Muscle of back (tissue), 13 donors: ENCODE results near the gene RAB3D. TPM values are rescaled to one million over a fixed set of nuclear protein-coding genes. Genes with fewer than 3 reads are reported as not detected.
"Not testable (repeated sequence)": the region's sequence is repeated elsewhere in the genome, so short reads cannot be mapped to it uniquely, and the experiment has no call there.

ENCODE experiments used
- DNase-seq, 3 donors: peaks; one replicate each; pipeline versions ENCODE4 v3.0.0 to v3.0.0-alpha.2; 2013
- long read RNA-seq, 9 donors: transcript quantifications; one replicate each; lab custom pipeline, GENCODE V29; 2026
- polyA plus RNA-seq, 10 donors: library from polyadenylated mRNA; unstranded; fragments of 120-200 nt; gene quantifications; one replicate each; pipeline ENCODE4 v1.2.1, GENCODE V29; 2013; ENCODE audit not compliant: insufficient read length in 10 of 10

Gene RAB3D, protein sequence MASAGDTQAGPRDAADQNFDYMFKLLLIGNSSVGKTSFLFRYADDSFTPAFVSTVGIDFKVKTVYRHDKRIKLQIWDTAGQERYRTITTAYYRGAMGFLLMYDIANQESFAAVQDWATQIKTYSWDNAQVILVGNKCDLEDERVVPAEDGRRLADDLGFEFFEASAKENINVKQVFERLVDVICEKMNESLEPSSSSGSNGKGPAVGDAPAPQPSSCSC
- 10 to 100 TPM in 2 of 10 donors, 1 to 10 TPM in 8; 5.2 to 12.5 (median 6.2) TPM for polyA plus RNA-seq
- long read RNA-seq, donor 1, full-length matches to known transcripts: 3 of 3 reads
- long read RNA-seq, donor 1, partial matches to known transcripts: 0 of 3 reads
- long read RNA-seq, donor 1, other reads (novel, unspliced or antisense): 0 of 3 reads
- long read RNA-seq, donor 2: 0 reads
- long read RNA-seq, donor 3: 0 reads
- long read RNA-seq, donor 4: 0 reads
- long read RNA-seq, donor 5, full-length matches to known transcripts: 3 of 8 reads
- long read RNA-seq, donor 5, partial matches to known transcripts: 5 of 8 reads
- long read RNA-seq, donor 5, other reads (novel, unspliced or antisense): 0 of 8 reads
- long read RNA-seq, donor 6, full-length matches to known transcripts: 3 of 3 reads
- long read RNA-seq, donor 6, partial matches to known transcripts: 0 of 3 reads
- long read RNA-seq, donor 6, other reads (novel, unspliced or antisense): 0 of 3 reads
- long read RNA-seq, donor 7, full-length matches to known transcripts: 1 of 1 reads
- long read RNA-seq, donor 7, partial matches to known transcripts: 0 of 1 reads
- long read RNA-seq, donor 7, other reads (novel, unspliced or antisense): 0 of 1 reads
- long read RNA-seq, donor 8, full-length matches to known transcripts: 1 of 1 reads
- long read RNA-seq, donor 8, partial matches to known transcripts: 0 of 1 reads
- long read RNA-seq, donor 8, other reads (novel, unspliced or antisense): 0 of 1 reads
- long read RNA-seq, donor 9: 0 reads

DNA sequence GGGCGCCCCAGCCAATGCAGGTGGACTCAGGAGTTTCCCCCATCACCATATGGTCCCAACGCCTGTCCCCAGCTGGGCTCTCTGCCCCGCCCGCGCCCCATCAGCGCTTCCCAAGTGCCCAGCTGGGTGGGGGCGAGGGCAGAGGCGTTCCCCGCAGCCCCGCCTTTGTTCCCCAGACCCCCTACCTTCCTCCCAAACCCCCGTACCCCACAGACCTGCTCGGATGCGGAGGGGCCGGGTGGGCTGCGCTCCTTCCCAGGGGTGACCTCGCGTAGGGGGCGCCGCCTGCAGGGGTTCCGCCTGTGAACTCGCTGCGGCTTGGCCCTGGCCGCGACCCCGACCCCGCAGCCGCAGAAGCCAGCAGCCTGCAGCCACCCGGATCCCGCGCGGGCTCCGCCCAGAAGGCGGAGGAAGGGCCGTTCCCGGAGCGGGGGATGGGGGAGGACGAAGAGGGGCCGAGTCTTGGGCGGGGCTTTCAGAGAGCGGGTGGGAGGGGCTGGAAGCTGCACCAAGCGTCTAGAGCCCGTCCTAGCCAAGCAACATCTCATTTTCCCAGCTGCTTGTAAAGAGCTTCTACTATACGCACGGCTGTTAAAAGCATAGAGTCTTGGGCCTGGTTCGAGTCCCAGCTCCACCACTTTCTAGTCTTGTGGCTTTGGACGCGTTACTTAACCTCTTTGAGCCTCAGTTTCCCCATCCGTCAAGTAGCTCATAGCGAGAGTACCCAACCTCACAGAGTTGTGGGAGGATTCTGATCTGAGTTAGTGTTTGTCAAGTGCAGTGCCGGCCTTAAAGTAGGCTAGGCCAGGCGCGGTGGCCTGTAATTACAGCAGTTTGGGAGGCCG, at the start of gene RAB3D:
RAB3D (minus strand) TSS at position 404 of the 845 bp plus-strand sequence. CDS start 2,258 bp downstream, outside the sequence.
- peak; percentile 88 to 97 (median 95) for DNase-seq

DNA sequence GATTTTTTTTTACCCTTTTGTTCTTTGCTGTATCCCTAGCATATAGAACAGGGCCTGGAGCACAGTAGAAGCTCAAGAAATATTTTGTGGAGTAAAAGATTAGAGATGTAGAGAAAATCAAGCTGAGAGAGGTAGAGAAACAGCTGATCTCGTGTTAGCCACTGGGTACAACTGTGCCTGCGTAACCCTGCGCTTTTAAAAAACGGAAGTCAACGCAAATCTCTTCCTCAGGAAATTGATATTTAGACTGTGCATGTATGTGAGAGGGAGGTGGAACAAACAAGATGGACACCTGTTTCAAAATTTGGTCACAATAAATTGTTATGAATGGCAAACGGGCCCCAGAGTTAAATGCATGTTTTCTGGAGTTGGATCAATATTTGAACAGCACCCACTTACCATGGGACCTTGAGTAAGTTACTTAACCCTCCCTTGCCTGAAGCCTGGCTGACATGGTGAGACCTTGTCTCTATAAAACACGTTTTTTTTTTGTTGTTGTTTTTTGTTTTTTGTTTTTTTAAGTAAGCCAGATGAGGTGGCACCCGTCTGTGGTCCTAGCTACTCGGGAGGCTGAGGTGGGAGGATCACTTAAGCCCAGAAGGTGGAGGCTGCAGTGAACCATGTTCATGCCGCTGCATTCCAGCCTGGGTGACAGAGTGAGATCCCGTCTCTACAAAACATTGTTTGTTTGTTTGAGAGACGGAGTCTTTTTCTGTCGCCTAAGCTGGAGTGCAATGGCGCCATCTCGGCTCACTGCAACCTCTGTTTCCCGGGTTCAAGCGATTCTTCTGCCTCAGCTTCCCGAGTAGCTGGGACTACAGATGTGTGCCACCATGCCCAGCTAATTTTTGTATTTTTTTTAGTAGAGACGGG, 47.9 kb upstream of the RAB3D start:
- DNase-seq: no peak

DNA sequence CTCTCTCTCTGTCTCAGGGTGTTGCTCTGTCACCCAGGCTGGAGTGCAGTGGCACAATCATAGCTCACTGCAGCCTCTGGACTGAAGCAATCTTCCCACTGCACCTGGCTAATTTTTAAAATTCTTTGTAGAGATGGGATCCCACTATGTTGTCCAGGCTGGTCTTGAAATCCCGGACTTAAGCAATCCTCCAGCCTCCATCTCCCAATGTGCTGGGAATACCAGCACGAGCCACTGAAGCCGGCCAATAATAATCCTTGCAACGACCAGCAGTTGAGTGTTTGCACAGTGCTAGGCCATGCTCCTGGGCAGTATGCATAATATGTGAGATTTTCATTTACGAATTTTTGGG, 45.3 kb upstream of the RAB3D start:
- DNase-seq: no peak

DNA sequence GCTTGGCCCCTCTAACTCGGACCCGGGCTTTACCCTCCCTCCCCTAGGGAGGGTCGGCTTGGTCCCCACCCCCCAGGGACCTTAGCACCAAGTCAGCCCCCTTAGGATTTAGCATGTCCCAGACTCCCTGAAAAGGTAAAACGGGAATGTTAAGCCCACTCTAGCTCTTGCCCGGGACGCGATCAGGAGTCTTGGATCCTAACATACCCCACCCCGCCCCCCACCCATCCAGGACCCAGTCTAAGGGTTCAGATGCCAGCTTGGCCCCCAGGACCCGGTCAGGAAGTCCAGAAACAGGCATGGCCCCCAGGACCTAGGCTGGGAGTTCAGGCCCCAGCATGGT, 44.2 kb upstream of the RAB3D start:
- no peak for DNase-seq

DNA sequence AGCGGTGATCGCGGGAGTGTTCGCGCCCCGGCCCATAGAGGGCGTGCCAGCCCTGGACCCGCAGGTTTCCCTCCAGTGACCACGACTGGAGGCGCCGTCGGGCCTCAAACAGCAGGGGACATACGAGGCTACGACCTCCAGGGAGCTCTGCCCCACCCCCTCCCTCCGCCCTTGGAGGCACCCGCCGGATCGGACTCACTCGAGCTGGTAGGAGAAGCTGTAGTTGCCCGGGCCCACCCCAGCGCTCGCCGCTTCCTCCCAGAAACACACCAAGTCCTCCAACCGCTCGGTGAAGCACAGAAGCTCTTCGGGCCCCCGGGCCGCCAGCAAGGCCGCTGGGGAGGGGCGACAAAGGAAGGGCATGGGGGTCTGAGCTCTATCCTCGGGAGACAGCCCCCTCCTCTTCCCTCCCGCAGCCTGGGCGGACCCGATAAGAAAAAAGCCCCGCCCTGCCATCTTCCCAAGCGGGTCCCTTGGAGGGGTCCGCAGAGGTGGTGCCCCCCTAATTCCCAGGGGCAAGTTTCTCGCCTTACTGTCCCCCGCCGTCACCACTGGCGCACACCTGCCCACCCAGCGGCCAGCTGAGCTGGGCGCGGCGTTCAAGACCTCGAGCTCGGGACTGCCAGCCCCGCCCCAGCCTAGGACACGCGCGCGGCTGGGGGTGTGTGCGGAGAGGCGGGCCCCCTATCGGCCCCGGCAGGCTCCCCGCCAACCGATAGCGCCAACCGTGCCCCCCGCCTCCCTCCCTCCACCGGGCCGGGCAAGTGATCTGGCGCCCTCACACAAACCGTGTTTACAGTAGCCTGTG, 43.6 kb upstream of the RAB3D start:
- DNase-seq: peak in 1 of 3 donors; percentile 50

DNA sequence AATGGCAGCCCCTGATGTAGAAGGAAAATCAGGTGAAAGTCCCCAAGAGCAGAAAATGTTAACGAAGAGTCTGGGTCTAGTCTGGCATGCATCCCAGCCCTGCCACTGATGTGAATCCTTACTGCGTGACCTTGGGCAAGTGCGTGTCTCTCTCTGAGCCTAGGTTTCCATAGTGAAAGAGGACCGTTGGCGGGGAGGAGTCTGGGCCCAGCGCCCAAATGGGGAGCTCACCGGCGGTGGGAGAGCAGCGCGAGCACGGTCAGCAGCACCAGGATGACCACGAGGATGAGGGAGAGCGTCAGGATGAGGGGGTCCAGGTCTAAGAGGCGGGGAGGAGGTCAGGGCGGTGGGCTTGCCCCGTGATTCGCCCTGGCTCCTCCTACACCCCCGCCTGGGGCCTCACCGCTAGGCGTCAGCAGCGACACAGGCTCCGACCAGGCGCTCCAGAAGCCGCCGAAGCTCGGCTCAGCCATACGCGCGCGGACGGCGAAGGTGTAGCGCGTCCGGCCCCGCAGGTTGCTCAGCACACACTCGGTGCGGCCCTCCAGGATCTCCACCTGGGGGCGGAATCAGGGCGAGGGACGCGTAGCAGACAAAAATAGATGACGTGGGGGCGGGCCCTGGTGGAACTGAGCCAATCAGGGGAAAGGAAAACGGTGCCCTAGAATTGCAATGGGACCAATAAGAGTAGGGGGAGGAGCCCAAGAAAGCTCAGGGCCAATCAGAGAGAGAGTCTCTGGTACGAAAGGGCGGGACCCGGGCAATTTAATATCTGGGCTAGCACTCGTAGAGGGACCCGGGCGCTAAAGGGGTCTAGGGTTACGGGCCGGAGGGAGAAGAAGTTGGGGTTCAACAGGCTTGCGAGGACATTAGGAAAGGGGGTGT, 41.4 kb upstream of the RAB3D start:
- peak; percentile 96 to 98 (median 97) for DNase-seq

DNA sequence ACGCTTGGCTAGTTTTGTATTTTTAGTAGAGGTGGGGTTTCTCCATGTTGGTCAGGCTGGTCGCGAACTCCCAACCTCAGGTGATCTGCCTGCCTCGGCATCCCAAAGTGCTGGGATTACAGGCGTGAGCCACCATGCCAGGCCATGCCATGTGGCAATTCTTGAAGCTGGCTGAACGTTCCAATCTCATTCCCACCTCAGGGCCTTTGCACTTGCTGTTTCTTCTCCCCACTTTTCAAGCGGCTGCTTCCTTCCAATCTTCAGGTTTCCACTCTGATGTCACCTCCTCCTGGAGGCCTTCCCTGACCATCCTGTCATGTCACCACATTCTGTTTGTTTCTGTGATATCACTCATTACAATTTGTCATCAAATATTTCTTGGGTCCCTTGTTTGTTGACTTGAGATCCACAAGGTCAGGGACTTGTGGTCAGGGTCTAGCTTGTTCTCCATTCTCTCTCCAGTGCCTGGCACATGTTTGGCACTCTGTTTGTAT, 40.4 kb upstream of the RAB3D start:
- DNase-seq: no peak

DNA sequence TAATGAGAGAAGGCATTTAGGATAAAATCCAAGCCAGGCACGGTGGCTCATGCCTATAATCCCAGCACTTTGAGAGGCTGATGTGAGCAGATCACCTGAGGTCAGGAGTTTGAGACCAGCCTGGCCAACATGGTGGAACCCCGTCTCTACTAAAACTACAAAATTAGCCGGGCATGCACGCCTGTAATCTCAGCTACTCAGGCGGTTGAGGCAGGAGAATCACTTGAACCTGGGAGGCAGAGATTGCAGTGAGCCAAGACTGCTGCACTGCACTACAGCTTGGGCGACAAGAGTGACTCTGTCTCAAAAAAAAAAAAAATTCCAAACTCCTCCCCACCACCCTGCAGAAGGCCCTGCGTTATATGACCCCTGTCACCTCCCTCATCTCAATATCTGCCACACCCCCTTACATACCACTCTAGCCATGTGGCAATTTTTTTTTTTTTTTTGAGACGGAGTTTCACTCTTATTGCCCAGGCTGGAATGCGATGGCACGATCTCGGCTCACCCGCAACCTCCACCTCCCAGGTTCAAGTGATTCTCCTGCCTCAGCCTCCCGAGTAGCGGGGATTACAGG, 39.9 kb upstream of the RAB3D start:
- not testable (repeated sequence) for DNase-seq

DNA sequence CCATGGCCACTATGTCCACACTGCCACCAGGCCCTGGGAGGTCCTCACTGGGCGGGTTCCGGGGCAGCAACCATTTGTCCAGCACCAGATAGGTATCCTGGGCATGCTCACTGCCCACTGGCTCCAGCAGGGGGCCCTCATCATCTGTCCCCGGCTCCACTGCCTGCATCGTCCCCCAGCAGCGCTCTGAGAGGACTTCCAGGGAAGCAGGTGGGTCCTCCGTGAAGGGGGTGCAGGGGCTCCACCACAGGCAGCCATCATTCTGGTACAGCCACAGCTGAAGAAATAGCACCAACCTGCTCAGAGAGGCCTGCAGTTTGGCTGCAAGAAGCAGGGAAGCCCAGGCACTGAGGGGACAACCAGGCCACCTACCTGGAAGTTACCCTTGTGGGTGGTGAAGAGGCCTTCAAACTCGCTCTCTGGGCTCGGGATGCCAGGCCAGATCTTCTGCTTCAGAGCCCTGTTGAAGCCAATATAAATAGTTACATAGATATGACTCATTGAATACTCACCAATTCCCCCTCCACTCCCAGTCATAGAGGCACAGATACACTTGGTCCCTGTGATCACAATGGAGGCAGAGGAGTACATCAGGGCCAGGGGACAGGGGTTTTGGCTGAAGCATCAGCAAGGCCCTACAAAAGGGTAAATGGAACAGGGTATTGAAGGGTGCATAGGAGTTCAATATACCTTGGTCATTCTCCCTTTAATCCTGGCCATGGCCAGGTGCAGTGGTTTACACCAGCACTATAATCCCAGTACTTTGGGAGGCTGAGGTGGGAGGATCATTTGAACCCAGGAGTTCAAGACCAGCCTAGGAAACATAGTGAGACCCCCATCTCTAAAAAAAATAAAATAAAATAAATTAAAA, 39.1 kb upstream of the RAB3D start:
- DNase-seq: peak in 2 of 3 donors; percentile 38 to 50

DNA sequence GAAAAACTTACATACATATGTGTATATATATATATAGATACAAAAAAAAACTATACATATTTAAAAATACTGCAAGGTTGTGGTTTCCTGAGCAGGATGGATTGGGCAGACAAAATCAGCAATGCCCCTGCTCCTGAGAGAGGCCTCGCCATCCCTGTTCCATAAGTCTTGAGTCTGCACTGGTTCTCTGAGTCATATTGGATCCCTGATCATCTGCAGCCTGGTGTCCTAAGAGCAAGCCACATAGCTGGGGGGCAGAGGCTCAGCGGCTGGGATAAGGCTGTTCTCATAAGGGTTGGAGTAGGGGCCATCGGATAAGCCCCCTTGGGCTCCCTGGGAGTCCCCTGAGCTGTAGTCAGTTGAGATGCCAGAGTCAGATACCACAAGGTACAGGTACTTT, 38.3 kb upstream of the RAB3D start:
- DNase-seq: no peak

DNA sequence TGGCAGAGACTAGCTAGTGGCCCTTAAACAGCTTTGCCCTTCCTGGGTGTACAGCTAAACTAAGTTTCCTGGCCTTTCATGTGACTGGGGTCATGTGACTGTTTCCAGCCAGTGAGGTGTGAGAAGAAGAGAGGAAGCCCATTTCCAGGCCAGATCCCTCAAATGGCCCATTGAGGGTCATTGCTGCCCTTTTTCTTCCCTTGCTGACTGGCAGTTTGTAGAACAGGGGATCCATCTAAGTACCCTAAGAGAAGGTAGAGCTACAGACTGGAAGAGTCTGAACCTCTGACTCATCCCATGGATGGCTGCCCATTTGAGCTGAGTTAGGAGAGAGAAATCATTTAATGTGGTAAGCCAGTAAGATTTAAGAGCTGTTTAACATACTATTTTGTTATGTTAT, 37.8 kb upstream of the RAB3D start:
- DNase-seq: peak in 2 of 3 donors; percentile 44 to 86

DNA sequence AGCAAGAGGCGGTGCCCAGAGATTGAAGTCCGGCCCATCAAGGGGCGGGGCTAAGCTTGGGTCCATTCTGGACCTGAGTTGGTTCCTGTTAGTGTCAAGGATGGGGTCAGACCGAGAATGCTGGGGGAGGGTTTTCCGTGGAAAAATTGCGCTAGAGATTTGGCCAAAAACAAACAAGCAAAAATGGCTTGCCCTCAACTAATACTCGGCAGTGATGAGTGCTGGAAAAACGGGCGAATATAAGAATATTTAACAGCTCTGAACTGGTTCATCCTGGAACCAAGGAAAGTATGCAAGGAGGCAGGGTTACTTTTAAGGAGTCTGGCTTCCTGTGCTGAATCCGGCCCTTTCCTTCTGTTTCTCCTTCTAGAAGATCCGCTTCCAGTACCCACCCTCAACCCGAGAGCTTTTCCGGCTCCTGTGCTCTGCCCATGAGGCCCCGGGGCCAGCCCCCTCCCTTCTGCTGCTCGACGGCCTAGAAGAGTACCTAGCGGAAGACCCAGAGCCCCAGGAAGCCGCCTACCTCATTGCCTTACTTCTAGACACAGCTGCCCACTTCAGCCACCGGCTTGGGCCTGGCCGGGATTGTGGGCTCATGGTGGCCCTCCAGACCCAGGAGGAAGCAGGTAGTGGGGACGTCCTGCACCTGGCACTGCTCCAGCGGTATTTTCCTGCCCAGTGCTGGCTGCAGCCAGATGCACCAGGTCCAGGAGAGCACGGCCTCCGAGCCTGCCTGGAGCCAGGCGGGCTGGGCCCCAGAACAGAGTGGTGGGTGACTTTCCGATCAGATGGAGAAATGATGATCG, 35.9 kb upstream of the RAB3D start:
- no peak for DNase-seq

DNA sequence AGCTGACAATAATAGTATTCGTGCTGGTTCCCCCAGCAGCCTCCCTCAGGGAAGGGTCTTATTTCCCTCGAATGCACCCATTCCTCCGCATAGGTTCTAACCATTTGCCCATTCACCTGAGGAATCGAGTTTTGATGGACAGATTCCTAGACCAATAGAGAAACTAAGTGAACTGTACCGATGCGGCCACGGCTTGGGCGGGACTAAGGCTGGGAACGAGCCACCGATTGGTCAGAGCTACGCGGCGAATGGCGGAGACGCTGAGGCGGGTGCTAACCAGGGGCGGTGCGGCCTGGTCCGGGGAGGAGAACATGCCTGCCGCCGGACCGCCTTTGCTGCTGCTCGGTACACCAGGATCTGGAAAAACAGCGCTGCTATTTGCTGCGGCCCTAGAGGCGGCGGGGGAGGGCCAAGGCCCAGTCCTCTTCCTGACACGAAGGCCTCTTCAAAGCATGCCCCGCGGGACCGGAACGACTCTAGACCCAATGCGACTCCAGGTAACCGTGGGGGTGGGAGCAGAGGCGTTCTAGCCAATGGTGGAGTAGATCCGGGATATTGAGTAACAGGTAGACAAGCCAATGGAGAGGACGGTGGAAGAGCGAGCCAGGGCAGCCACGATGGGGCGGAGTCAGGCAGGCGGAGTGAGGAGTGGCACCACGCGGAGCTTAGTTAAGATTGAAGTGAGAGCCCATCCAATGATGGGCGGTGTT, 35.1 kb upstream of the RAB3D start, which contains the start of gene SWSAP1:
SWSAP1 (plus strand) TSS at position 234 of the 710 bp plus-strand sequence; CDS start at position 249, 15 bp downstream.
- DNase-seq: peak; percentile 99 to 100 (median 100)

DNA sequence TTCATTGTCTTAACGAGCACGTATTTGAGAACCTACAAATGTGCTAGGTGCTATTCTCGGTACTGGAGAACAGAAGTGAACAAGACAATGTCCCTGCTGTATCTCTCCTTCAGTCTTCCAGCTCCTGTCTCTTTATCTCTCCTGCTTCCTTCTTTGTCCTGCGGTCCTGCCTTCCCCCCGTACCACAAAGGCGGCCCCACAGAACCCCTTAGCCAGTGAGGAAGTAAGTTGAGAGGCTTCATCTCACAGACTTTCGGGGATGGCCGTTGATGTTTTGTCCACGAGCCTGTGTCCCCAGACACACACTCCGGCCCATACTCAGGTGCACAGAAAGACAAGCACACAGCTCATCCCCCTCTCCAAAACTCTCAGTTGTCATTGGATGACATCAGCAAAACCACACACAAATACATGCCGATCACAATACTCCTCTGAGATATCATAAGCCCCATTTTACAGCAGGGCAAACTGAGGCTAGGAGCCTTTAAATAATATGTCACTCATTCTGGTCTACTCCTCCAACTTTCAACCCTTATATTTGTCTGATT, 34.5 kb upstream of the RAB3D start:
- no peak for DNase-seq
